ENCODE measurements around the gene PRB2. TPM values are rescaled to one million over a fixed set of nuclear protein-coding genes. Genes with fewer than 3 reads are reported as not detected.
"Not testable (repeated sequence)": the region's sequence is repeated elsewhere in the genome, so short reads cannot be mapped to it uniquely, and the experiment has no call there.

Gene PRB2
- total RNA-seq (not detected), total RNA-seq (0 to 0.08 (median 0) reads per million in 172 experiments)
- polyA plus RNA-seq (2013, experiment 1 of 2): 0.08 TPM
- not detected for polyA plus RNA-seq (2013, experiment 2 of 2)

DNA sequence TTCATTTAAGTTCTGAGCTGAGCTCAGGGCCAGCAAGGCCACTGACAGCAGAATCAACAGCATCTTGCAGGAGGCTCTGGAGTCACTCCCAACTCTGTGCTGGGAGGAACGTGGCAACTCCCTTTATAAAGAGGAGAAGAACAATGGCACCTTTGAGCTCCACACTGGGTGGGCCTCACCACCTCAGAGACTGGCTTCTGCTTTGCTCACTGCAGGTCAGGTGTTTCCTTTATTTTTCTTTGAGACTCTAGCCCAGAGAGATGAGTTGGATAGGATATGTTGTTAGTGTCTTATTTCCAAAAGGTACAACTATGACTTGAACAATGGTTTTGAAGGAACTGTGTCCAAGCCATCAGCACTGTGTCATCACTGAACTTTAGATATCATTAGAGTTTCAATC lies at the start of gene PRB2:
PRB2 (minus strand) TSS at position 101 of the 400 bp plus-strand sequence; CDS start at position 63, 38 bp downstream.
- H3K9me3 Mint-ChIP-seq; H3K36me3 Mint-ChIP-seq (ENCODE audit: low read depth); H3K27me3 Mint-ChIP-seq; H3K27ac Mint-ChIP-seq; DNase-seq; CTCF ChIA-PET; POLR2A ChIA-PET; H3K9me3 ChIP-seq (ENCODE audit: control insufficient read depth in 1 of 2, insufficient read depth in 1 of 2, low read length in 2 of 2); H3K4me1 ChIP-seq (ENCODE audit: insufficient read depth, low read length); H3K4me3 ChIP-seq (ENCODE audit: low read length); ATAC-seq (ENCODE audit: poor library complexity); H3K4me3 Mint-ChIP-seq; H3K4me1 Mint-ChIP-seq (ENCODE audit: low read depth); H3K36me3 ChIP-seq (ENCODE audit: insufficient read depth, low read length); H3K27ac ChIP-seq (ENCODE audit: low read depth in 1 of 2, low read length in 2 of 2); H3K27me3 ChIP-seq (ENCODE audit: control insufficient read depth in 1 of 2, insufficient read depth in 2 of 2, low read length in 2 of 2): not testable (repeated sequence)
- intact Hi-C loops (cut with DNase I, micrococcal nuclease): loop anchor here (2.0 to 5.0 kb wide), 3 partner anchors 45 to 53 kb away; no protein-coding TSS in a partner anchor

DNA sequence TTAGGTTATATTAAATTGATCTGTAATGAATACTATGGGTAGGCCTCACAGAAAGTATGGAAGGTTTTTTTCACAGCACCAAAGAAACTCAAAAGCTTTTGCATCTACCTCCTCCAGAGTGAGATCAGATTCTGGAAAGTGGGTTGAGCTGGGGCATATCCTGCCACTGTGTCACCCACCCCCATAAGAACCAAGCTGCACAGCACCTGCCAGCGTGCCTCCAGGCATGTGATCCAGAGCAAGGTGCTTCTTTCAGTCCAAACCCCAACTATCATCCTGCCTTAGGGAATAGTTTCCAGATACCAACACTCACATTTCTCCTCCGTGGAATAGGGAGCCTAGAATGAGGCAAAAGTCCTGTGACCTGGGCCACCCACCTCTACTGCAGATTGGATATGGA lies 42.6 kb upstream of the PRB2 start:
- DNase-seq: no peak
- intact Hi-C loops (cut with DNase I, micrococcal nuclease): no loop called here
- no peaks in the 10 kb centered on the region for H3K27me3 Mint-ChIP-seq
- no peaks in the 10 kb centered on the region for H3K4me1 Mint-ChIP-seq (ENCODE audit: low read depth)
- no peaks in the 10 kb centered on the region for H3K36me3 Mint-ChIP-seq (ENCODE audit: low read depth)
- no peaks in the 10 kb centered on the region for H3K36me3 ChIP-seq (ENCODE audit: insufficient read depth, low read length)
- H3K9me3 Mint-ChIP-seq: no peaks in the 10 kb centered on the region
- no peaks in the 10 kb centered on the region for H3K27me3 ChIP-seq (ENCODE audit: control insufficient read depth in 1 of 2, insufficient read depth in 2 of 2, low read length in 2 of 2)
- ATAC-seq (ENCODE audit: poor library complexity): no peak
- ChIA-PET POLR2A (no interaction called here), CTCF (no interaction called here)
- TF ChIP-seq, protein P1, sequence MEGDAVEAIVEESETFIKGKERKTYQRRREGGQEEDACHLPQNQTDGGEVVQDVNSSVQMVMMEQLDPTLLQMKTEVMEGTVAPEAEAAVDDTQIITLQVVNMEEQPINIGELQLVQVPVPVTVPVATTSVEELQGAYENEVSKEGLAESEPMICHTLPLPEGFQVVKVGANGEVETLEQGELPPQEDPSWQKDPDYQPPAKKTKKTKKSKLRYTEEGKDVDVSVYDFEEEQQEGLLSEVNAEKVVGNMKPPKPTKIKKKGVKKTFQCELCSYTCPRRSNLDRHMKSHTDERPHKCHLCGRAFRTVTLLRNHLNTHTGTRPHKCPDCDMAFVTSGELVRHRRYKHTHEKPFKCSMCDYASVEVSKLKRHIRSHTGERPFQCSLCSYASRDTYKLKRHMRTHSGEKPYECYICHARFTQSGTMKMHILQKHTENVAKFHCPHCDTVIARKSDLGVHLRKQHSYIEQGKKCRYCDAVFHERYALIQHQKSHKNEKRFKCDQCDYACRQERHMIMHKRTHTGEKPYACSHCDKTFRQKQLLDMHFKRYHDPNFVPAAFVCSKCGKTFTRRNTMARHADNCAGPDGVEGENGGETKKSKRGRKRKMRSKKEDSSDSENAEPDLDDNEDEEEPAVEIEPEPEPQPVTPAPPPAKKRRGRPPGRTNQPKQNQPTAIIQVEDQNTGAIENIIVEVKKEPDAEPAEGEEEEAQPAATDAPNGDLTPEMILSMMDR (IDR thresholded peaks at IDR 0.05): no peak
- H3K4me3 ChIP-seq (ENCODE audit: low read length): no peak overlapping the region
- no peak overlapping the region for H3K27ac ChIP-seq (ENCODE audit: low read depth in 1 of 2, low read length in 2 of 2)
- H3K9me3 ChIP-seq (ENCODE audit: control insufficient read depth in 1 of 2, insufficient read depth in 1 of 2, low read length in 2 of 2): no peaks in the 10 kb centered on the region
- H3K27ac Mint-ChIP-seq: no peak overlapping the region
- H3K4me1 ChIP-seq (ENCODE audit: insufficient read depth, low read length): no peaks in the 10 kb centered on the region
- no peak overlapping the region for H3K4me3 Mint-ChIP-seq

DNA sequence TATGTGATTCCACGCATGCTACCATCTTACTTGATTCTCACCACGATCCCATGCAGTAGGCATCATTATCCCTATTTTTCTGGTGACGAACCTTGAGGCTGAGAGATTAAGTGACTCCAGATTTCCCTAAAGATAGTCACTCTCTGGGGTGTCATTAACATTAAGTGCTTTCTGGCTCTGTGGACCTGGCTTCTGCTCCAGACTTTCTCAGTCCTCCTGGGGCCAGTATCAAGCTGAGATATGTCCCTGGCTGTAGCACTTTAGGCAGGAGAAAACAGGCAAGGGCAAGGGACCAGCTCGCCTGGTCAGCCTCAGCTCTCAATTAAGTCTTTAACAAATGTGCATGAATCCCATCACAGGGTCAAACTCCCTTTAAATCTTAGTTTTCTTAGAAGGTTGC lies 38.3 kb upstream of the PRB2 start:
- H3K36me3 ChIP-seq (ENCODE audit: insufficient read depth, low read length): no peaks in the 10 kb centered on the region
- POLR2A ChIA-PET: no interaction called here
- no peak overlapping the region for H3K4me3 ChIP-seq (ENCODE audit: low read length)
- H3K27me3 ChIP-seq (ENCODE audit: control insufficient read depth in 1 of 2, insufficient read depth in 2 of 2, low read length in 2 of 2): no peaks in the 10 kb centered on the region
- Mint-ChIP-seq H3K36me3 (ENCODE audit: low read depth) (no peaks in the 10 kb centered on the region), H3K27me3 (no peaks in the 10 kb centered on the region), H3K4me3 (no peak overlapping the region), H3K4me1 (ENCODE audit: low read depth) (no peaks in the 10 kb centered on the region), H3K27ac (no peak overlapping the region), H3K9me3 (no peaks in the 10 kb centered on the region)
- no peak overlapping the region for H3K27ac ChIP-seq (ENCODE audit: low read depth in 1 of 2, low read length in 2 of 2)
- intact Hi-C loops (cut with DNase I, micrococcal nuclease): no loop called here
- H3K9me3 ChIP-seq (ENCODE audit: control insufficient read depth in 1 of 2, insufficient read depth in 1 of 2, low read length in 2 of 2): no peaks in the 10 kb centered on the region
- CTCF ChIA-PET: no interaction called here
- no peak for DNase-seq
- ATAC-seq (ENCODE audit: poor library complexity): no peak
- TF ChIP-seq, protein P1 (IDR thresholded peaks at IDR 0.05): no peak
- H3K4me1 ChIP-seq (ENCODE audit: insufficient read depth, low read length): no peaks in the 10 kb centered on the region

DNA sequence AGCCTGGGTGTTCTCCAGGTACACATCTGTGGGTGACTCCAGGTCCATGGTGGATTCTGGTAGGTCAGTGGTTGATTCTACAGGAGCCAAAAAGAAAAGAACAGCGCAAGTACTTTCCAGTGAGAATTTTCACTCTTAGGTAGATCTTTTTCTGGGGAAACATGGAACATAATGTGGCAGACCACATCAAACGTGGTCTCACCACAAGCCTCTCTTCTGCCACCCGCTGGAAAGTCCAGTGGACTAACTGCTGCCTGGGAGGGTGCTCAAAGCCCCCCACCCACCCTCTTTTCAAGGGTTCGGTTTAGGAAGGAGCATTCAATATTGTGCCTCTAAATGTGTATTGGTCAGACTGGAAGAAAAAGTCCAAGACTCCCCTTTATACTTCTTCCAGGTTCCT lies 36.1 kb upstream of the PRB2 start:
- intact Hi-C loops (cut with DNase I, micrococcal nuclease): no loop called here
- DNase-seq: no peak
- Mint-ChIP-seq H3K4me1 (ENCODE audit: low read depth) (no peaks in the 10 kb centered on the region), H3K36me3 (ENCODE audit: low read depth) (no peaks in the 10 kb centered on the region), H3K27me3 (no peaks in the 10 kb centered on the region), H3K27ac (no peak overlapping the region), H3K9me3 (no peaks in the 10 kb centered on the region), H3K4me3 (no peak overlapping the region)
- Histone ChIP-seq H3K27me3 (ENCODE audit: control insufficient read depth in 1 of 2, insufficient read depth in 2 of 2, low read length in 2 of 2) (no peaks in the 10 kb centered on the region), H3K4me1 (ENCODE audit: insufficient read depth, low read length) (no peaks in the 10 kb centered on the region), H3K9me3 (ENCODE audit: control insufficient read depth in 1 of 2, insufficient read depth in 1 of 2, low read length in 2 of 2) (no peaks in the 10 kb centered on the region), H3K27ac (ENCODE audit: low read depth in 1 of 2, low read length in 2 of 2) (no peak overlapping the region), H3K4me3 (ENCODE audit: low read length) (no peak overlapping the region), H3K36me3 (ENCODE audit: insufficient read depth, low read length) (no peaks in the 10 kb centered on the region)
- POLR2A ChIA-PET: no interaction called here
- no peak for ATAC-seq (ENCODE audit: poor library complexity)
- TF ChIP-seq, protein P1 (IDR thresholded peaks at IDR 0.05): no peak
- CTCF ChIA-PET: no interaction called here
